SK-N-MC (cell line): ENCODE data around the gene TTLL11.

Experiments used
- EZH2 ChIP-seq: fragments of 200-600 bp; sonication (generic); IDR thresholded peaks from one replicate; pipeline ENCODE4 v1.6.1; 2017; ENCODE audit warnings: antibody characterized with exemption
- FOXP2 ChIP-seq: optimal IDR thresholded peaks from 2 replicates; pipeline ENCODE3; 2011; ENCODE audit warnings: mild to moderate bottlenecking, moderate library complexity; ENCODE audit not compliant: insufficient read depth; ENCODE audit errors: extremely low read length, control extremely low read depth
- POLR2AphosphoS5 ChIP-seq: IDR thresholded peaks from 2 replicates; pipeline ENCODE4 v1.6.1; 2012; ENCODE audit warnings: mild to moderate bottlenecking, low read depth, low read length, borderline replicate concordance

DNA sequence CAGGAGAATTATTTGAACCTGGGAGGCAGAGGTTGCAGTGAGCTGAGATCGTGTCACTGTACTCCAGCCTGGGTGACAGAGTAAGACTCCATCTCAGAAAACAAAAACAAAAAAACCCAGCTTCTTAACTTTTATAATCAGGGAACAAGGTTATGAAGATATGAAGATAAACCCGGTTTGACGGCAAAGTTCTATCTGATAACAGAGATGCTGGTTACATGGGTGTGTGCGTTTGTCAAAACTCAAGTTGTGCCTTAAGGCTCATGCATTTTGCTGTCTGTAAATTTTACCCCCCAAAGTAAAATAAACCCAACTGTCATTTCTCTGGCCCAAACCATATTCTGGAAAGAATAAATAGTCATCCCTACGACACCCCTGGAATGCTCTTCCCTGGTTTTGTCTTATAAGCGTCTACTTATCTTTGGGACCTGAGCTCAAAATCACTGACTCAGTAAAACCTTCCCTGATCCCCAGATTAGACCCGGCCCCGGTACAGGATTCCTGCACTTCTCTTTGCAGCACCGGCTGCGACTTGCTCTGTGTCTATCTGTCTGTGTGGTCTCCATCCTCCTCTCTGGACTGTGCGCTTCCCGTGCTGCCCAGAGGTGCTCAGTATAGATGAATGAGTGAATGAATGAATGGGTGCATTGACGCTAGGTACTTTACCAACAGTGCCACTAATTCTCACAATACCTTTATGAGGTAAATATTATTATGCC, 269.5 kb downstream of the TTLL11 start:
- no peak for TF ChIP-seq POLR2AphosphoS5
- TF ChIP-seq EZH2 = no peak
- TF ChIP-seq FOXP2 = no peak
